Neural cell (in vitro differentiated cells): ENCODE results near the gene CACNA2D1. TPM values are rescaled to one million over a fixed set of nuclear protein-coding genes. Genes with fewer than 3 reads are reported as not detected.

Experiments used
- H2AFZ ChIP-seq: fragments of 200-600, 300-800 bp; sonication (generic), shearing (Covaris generic); 2 replicates; pipeline ENCODE4 v1.6.0; 2014; ENCODE audit warnings: low read depth, mild to moderate bottlenecking, antibody characterized with exemption, low read length, moderate library complexity
- H3F3A ChIP-seq: fragments of 200-600 bp; shearing (Covaris generic); 2 replicates; pipeline ENCODE4 v1.6.1; 2016; ENCODE audit warnings: mild to moderate bottlenecking, moderate library complexity, mixed read lengths, antibody characterized with exemption, low read length; ENCODE audit not compliant: insufficient read depth, poor library complexity, severe bottlenecking
- H3K27ac ChIP-seq: fragments of 200-600, 300-800 bp; sonication (generic), shearing (Covaris generic); 2 replicates; pipeline ENCODE4 v1.5.1; 2014; ENCODE audit warnings: mild to moderate bottlenecking, low read length, moderate library complexity
- H3K27me3 ChIP-seq: fragments of 300-800, 200-600 bp; sonication (generic), shearing (Covaris generic); 2 replicates; pipeline ENCODE4 v1.6.0; 2014; ENCODE audit warnings: mild to moderate bottlenecking, low read depth, low read length, moderate library complexity; ENCODE audit not compliant: insufficient read depth
- H3K36me3 ChIP-seq: fragments of 300-800, 200-600 bp; sonication (generic), shearing (Covaris generic); 2 replicates; pipeline ENCODE4 v1.5.1; 2014; ENCODE audit warnings: mild to moderate bottlenecking, antibody characterized with exemption, low read length, moderate library complexity; ENCODE audit not compliant: insufficient read depth
- H3K4me2 ChIP-seq: fragments of 300-800, 200-600 bp; sonication (generic), shearing (Covaris generic); 2 replicates; pipeline ENCODE4 v1.6.0; 2014; ENCODE audit warnings: mild to moderate bottlenecking, low read length
- H3K4me3 ChIP-seq: fragments of 300-800, 200-600 bp; sonication (generic), shearing (Covaris generic); 2 replicates; pipeline ENCODE4 v1.5.1; 2014; ENCODE audit warnings: mild to moderate bottlenecking, low read length, moderate library complexity
- H3K79me2 ChIP-seq: fragments of 200-600 bp; shearing (Covaris generic); replicated peaks from 2 replicates; pipeline ENCODE4 v1.6.0; 2014; ENCODE audit warnings: mild to moderate bottlenecking, low read length, moderate library complexity; ENCODE audit not compliant: insufficient read depth
- H3K9ac ChIP-seq: fragments of 300-800, 200-600 bp; sonication (generic), shearing (Covaris generic); 2 replicates; pipeline ENCODE4 v1.6.1; 2016; ENCODE audit warnings: mild to moderate bottlenecking, low read length, mixed read lengths
- H3K9me2 ChIP-seq: fragments of 200-600 bp; shearing (Covaris generic); 2 replicates; pipeline ENCODE4 v1.6.1; 2016; ENCODE audit warnings: mild to moderate bottlenecking, low read length, mixed read lengths; ENCODE audit not compliant: insufficient read depth
- H3K9me3 ChIP-seq: fragments of 200-600, 300-800 bp; sonication (generic), shearing (Covaris generic); 2 replicates; pipeline ENCODE4 v1.6.1; 2016; ENCODE audit warnings: mild to moderate bottlenecking, mixed run types, low read length, moderate library complexity, mixed read lengths
- H4K20me1 ChIP-seq: fragments of 200-600 bp; shearing (Covaris generic); 2 replicates; pipeline ENCODE4 v1.6.1; 2016; ENCODE audit warnings: mild to moderate bottlenecking, mixed run types; ENCODE audit not compliant: insufficient read depth
- EP300 ChIP-seq: fragments of 450-650 bp; conservative IDR thresholded peaks from 2 replicates; pipeline ENCODE4 v1.6.1; 2014; ENCODE audit warnings: antibody characterized with exemption, mild to moderate bottlenecking, moderate library complexity; ENCODE audit not compliant: poor library complexity, severe bottlenecking
- EZH2 ChIP-seq: fragments of 200-600, 300-800 bp; shearing (Covaris generic), sonication (generic); IDR thresholded peaks from 2 replicates; pipeline ENCODE4 v1.6.1; 2014; ENCODE audit warnings: antibody characterized with exemption, low read length, borderline replicate concordance, mild to moderate bottlenecking; ENCODE audit not compliant: insufficient read depth, poor library complexity, severe bottlenecking
- MXI1 ChIP-seq: fragments of 450-650 bp; conservative IDR thresholded peaks from 2 replicates; pipeline ENCODE4 v1.6.1; 2014; ENCODE audit warnings: antibody characterized with exemption, mild to moderate bottlenecking; ENCODE audit not compliant: poor library complexity, severe bottlenecking
- POLR2AphosphoS5 ChIP-seq: IDR thresholded peaks from 2 replicates; pipeline ENCODE4 v1.6.1; 2012
- RAD21 ChIP-seq: fragments of 450-650 bp; conservative IDR thresholded peaks from 2 replicates; pipeline ENCODE4 v1.6.1; 2014; ENCODE audit warnings: antibody characterized with exemption, mild to moderate bottlenecking, moderate library complexity
- SMC3 ChIP-seq: fragments of 450-650 bp; conservative IDR thresholded peaks from 2 replicates; pipeline ENCODE4 v1.6.1; 2014; ENCODE audit warnings: antibody characterized with exemption, mild to moderate bottlenecking, moderate library complexity; ENCODE audit not compliant: poor library complexity
- TAF1 ChIP-seq: IDR thresholded peaks from 2 replicates; pipeline ENCODE4 v1.6.1; 2012; ENCODE audit warnings: low read depth
- polyA plus RNA-seq: library from polyadenylated mRNA; depleted of rRNA; stranded (reverse); fragments of >200 nt; gene quantifications from 2 replicates; pipeline ENCODE4 v1.2.3, GENCODE V29; 2014
- TF ChIP-seq, protein P1 (sequence below): fragments of 450-650 bp; IDR thresholded peaks from 2 replicates; pipeline ENCODE4 v1.5.1; 2014; ENCODE audit warnings: antibody characterized with exemption, mild to moderate bottlenecking, moderate library complexity; ENCODE audit not compliant: poor library complexity, severe bottlenecking
- TF ChIP-seq, protein P2 (sequence below): IDR thresholded peaks from 2 replicates; pipeline ENCODE4 v1.6.1; 2012; ENCODE audit warnings: borderline replicate concordance

The CACNA2D1 gene
- polyA plus RNA-seq, 1 donor from 2014 or later = 7.0 TPM

DNA sequence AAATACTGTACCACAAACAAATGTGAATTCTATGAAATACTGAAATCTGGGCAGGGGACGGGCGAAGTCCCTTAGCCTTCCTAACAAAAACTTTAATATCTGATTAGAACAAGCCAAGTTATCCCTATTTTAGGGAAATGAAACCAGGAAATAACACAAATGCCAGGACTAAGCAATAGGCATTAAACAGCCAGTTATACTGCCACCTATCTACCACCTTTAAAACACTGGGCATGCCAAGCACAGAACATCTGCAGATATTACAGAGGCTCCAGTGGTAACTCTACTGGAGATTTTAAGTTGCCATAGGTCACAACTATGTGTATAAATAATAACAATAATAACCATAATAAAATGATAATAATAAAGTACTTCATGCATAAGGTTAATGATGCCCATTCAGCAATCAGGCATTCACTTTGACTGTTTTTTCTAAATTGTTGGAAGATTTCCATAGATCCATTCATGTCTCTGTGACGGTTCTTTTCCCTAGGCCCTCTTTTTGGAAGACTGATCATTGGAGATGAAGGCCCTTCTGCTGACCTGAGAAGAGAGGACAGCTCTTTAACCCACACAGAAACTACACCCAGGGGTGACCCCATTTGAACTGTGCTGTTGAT, 195.7 kb downstream of the CACNA2D1 start:
- H3F3A ChIP-seq = peaks cover 2% of the 10 kb centered on the region
- no peaks in the 10 kb centered on the region for H3K27me3 ChIP-seq
- H3K9ac ChIP-seq = no peak overlapping the region
- H2AFZ ChIP-seq = no peak overlapping the region
- TF ChIP-seq TAF1 (no peak), SMC3 (no peak), POLR2AphosphoS5 (no peak), MXI1 (no peak), EP300 (no peak)
- TF ChIP-seq, protein P1, sequence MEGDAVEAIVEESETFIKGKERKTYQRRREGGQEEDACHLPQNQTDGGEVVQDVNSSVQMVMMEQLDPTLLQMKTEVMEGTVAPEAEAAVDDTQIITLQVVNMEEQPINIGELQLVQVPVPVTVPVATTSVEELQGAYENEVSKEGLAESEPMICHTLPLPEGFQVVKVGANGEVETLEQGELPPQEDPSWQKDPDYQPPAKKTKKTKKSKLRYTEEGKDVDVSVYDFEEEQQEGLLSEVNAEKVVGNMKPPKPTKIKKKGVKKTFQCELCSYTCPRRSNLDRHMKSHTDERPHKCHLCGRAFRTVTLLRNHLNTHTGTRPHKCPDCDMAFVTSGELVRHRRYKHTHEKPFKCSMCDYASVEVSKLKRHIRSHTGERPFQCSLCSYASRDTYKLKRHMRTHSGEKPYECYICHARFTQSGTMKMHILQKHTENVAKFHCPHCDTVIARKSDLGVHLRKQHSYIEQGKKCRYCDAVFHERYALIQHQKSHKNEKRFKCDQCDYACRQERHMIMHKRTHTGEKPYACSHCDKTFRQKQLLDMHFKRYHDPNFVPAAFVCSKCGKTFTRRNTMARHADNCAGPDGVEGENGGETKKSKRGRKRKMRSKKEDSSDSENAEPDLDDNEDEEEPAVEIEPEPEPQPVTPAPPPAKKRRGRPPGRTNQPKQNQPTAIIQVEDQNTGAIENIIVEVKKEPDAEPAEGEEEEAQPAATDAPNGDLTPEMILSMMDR = peak; percentile 44
- no peaks in the 10 kb centered on the region for H3K9me3 ChIP-seq
- no peak overlapping the region for H3K4me2 ChIP-seq
- H3K4me3 ChIP-seq = no peak overlapping the region
- H3K9me2 ChIP-seq = no peaks in the 10 kb centered on the region
- H3K27ac ChIP-seq = no peak overlapping the region
- no peaks in the 10 kb centered on the region for H3K79me2 ChIP-seq
- H3K36me3 ChIP-seq = no peaks in the 10 kb centered on the region
- H4K20me1 ChIP-seq = no peaks in the 10 kb centered on the region

DNA sequence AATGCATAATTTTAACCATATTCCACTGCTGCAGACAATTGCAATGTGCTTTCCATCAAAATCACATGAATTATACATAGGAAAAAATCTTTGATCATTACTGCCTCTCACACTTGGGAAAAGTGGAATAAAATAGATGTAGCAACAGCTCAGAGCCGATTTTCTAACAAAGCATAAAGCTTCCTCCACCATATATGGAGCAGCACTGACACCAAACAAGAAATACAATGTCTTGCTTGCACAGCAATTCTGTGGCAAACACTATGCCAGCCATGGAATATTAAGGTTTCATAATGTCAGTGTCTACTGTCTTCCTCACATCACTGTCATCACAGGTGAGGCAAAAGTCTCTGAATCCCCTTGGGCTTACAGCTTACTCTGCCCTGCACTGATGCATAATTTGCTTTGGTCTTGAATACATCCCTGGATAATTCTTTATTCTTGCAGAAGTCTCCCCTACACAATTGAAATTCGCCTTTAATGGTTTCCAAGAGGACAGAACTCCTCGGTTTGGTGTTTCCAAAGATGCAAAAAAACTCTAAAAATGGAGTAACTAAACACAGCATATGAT, 198.5 kb downstream of the CACNA2D1 start:
- H3K9me2 ChIP-seq = no peaks in the 10 kb centered on the region
- H3F3A ChIP-seq = peaks cover 2% of the 10 kb centered on the region
- peak overlapping the region; percentile 97 for H3K27ac ChIP-seq

More for the DNA sequence above, 198.5 kb downstream of the CACNA2D1 start:
- Histone ChIP-seq H3K27me3 (no peaks in the 10 kb centered on the region), H3K36me3 (no peaks in the 10 kb centered on the region), H2AFZ (no peak overlapping the region), H3K4me2 (peak overlapping the region; percentile 53), H3K79me2 (no peaks in the 10 kb centered on the region), H3K4me3 (peak overlapping the region; percentile 39), H3K9me3 (no peaks in the 10 kb centered on the region), H4K20me1 (no peaks in the 10 kb centered on the region), H3K9ac (peak overlapping the region; percentile 54)
- TF ChIP-seq TAF1 (no peak), EP300 (peak; percentile 94), POLR2AphosphoS5 (peak; percentile 76), EZH2 (no peak), MXI1 (no peak), SMC3 (peak; percentile 31), RAD21 (peak; percentile 52)
- TF ChIP-seq, protein P2, sequence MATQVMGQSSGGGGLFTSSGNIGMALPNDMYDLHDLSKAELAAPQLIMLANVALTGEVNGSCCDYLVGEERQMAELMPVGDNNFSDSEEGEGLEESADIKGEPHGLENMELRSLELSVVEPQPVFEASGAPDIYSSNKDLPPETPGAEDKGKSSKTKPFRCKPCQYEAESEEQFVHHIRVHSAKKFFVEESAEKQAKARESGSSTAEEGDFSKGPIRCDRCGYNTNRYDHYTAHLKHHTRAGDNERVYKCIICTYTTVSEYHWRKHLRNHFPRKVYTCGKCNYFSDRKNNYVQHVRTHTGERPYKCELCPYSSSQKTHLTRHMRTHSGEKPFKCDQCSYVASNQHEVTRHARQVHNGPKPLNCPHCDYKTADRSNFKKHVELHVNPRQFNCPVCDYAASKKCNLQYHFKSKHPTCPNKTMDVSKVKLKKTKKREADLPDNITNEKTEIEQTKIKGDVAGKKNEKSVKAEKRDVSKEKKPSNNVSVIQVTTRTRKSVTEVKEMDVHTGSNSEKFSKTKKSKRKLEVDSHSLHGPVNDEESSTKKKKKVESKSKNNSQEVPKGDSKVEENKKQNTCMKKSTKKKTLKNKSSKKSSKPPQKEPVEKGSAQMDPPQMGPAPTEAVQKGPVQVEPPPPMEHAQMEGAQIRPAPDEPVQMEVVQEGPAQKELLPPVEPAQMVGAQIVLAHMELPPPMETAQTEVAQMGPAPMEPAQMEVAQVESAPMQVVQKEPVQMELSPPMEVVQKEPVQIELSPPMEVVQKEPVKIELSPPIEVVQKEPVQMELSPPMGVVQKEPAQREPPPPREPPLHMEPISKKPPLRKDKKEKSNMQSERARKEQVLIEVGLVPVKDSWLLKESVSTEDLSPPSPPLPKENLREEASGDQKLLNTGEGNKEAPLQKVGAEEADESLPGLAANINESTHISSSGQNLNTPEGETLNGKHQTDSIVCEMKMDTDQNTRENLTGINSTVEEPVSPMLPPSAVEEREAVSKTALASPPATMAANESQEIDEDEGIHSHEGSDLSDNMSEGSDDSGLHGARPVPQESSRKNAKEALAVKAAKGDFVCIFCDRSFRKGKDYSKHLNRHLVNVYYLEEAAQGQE = peak; percentile 80
- TF ChIP-seq, protein P1 = no peak
